Caco-2 (cell line): Measurements from ENCODE around the gene APOC4. TPM values are rescaled to one million over a fixed set of nuclear protein-coding genes. Genes with fewer than 3 reads are reported as not detected.

ENCODE experiments used
- BruUV-seq: library from RNA; stranded (reverse); fragments of 400-500 nt; replicated peaks from 2 replicates; lab custom pipeline; 2021; lab: Mats Ljungman, UMichigan
- CTCF ChIA-PET: fragments of 300-600 bp; sonication (Branson Sonifier 250); formaldehyde crosslinking; loops from one replicate; lab custom pipeline; 2022; ENCODE audit warnings: antibody characterized with exemption; lab: Charles Lee
- POLR2A ChIA-PET: fragments of 300-600 bp; sonication (Branson Sonifier 250); formaldehyde crosslinking; loops from one replicate; lab custom pipeline; 2022; ENCODE audit warnings: antibody characterized with exemption; lab: Charles Lee
- DNase-seq, 2 experiments: peaks; one replicate each; pipeline versions ENCODE4 v3.0.0 to v3.0.0-alpha.2; 2020 to 2022
- H3K27me3 ChIP-seq: replicated peaks from 2 replicates; pipeline ENCODE4 v1.6.0; 2011; ENCODE audit warnings: low read length; ENCODE audit not compliant: control insufficient read depth, insufficient read depth
- H3K36me3 ChIP-seq: 2 replicates; pipeline ENCODE4 v1.5.1; 2011; ENCODE audit warnings: low read length; ENCODE audit not compliant: control insufficient read depth, insufficient read depth
- H3K4me1 ChIP-seq: fragments of 250-450 bp; sonication (Bioruptor Pico); 2 replicates; pipeline ENCODE4 v1.5.1; 2020; ENCODE audit warnings: mild to moderate bottlenecking
- H3K4me3 ChIP-seq: 2 replicates; pipeline ENCODE4 v1.5.1; 2011; ENCODE audit warnings: low read depth, mild to moderate bottlenecking, control low read depth, low read length
- H3K9me3 ChIP-seq: fragments of 250-450 bp; sonication (Bioruptor Pico); 2 replicates; pipeline ENCODE4 v1.5.1; 2020; ENCODE audit warnings: mild to moderate bottlenecking, moderate library complexity
- H3K27ac Mint-ChIP-seq: one replicate; pipeline ENCODE4 v1.8.0; 2022; ENCODE audit warnings: mixed read lengths; ENCODE audit not compliant: unreplicated experiment
- H3K27me3 Mint-ChIP-seq: one replicate; pipeline ENCODE4 v1.8.0; 2022; ENCODE audit warnings: mixed read lengths; ENCODE audit not compliant: insufficient read depth, unreplicated experiment
- H3K36me3 Mint-ChIP-seq: one replicate; pipeline ENCODE4 v1.8.0; 2022; ENCODE audit warnings: mild to moderate bottlenecking, mixed read lengths; ENCODE audit not compliant: insufficient read depth, unreplicated experiment
- H3K4me1 Mint-ChIP-seq: one replicate; pipeline ENCODE4 v1.8.0; 2022; ENCODE audit warnings: low read depth, mixed read lengths; ENCODE audit not compliant: unreplicated experiment
- H3K4me3 Mint-ChIP-seq: one replicate; pipeline ENCODE4 v1.8.0; 2022; ENCODE audit warnings: mild to moderate bottlenecking, moderate library complexity, mixed read lengths; ENCODE audit not compliant: unreplicated experiment
- H3K9me3 Mint-ChIP-seq: one replicate; pipeline ENCODE4 v1.8.0; 2022; ENCODE audit warnings: mixed read lengths; ENCODE audit not compliant: unreplicated experiment
- CTCF ChIP-seq, 2 experiments: fragments of 200-600 bp in 1 of 2; IDR thresholded peaks; 1 replicate in 1 of 2; 2 replicates in 1 of 2; pipeline versions ENCODE4 v1.5.1 to v1.8.0; 2011 to 2022; ENCODE audit warnings: antibody characterized with exemption in 1 of 2, control low read depth in 1 of 2, inconsistent platforms in 1 of 2, low read depth in 1 of 2, low read length in 1 of 2, mild to moderate bottlenecking in 1 of 2, moderate library complexity in 1 of 2; ENCODE audit not compliant: insufficient read depth in 1 of 2, severe bottlenecking in 1 of 2, unreplicated experiment in 1 of 2
- intact Hi-C: fragments of 100-400 bp; cut with micrococcal nuclease; formaldehyde crosslinking; loops from one replicate; pipeline ENCODE4 v1.10.0; 2022; ENCODE audit not compliant: unreplicated experiment
- total RNA-seq: library from RNA; stranded (reverse); gene quantifications from 2 replicates; pipeline ENCODE4 v1.2.3, GENCODE V29; 2022

The APOC4 gene
- total RNA-seq, 1 experiment from 2014 or later: not detected

GRCh38 chr19:44927746-44928145 is 14.3 kb upstream of the APOC4 start:
- H3K4me3 ChIP-seq: no peak overlapping the region
- H3K4me1 ChIP-seq: peaks cover 10% of the 10 kb centered on the region
- no peak overlapping the region for H3K4me3 Mint-ChIP-seq
- H3K9me3 Mint-ChIP-seq: no peaks in the 10 kb centered on the region
- H3K4me1 Mint-ChIP-seq: peaks cover 15% of the 10 kb centered on the region
- DNase-seq: no peak
- H3K9me3 ChIP-seq: no peaks in the 10 kb centered on the region
- no peak overlapping the region for H3K27ac Mint-ChIP-seq
- no peak for TF ChIP-seq CTCF (IDR thresholded peaks at IDR 0.05; ENCODE audit: insufficient read depth in 1 of 2, low read depth in 1 of 2, low read length in 1 of 2, severe bottlenecking in 1 of 2, unreplicated experiment in 1 of 2)
- TSS peak; percentile 30 for BruUV-seq
- H3K36me3 Mint-ChIP-seq: peaks cover 12% of the 10 kb centered on the region
- H3K27me3 Mint-ChIP-seq: no peaks in the 10 kb centered on the region
- CTCF ChIA-PET: no interaction called here
- intact Hi-C loops: no loop called here
- H3K36me3 ChIP-seq: peaks cover 1% of the 10 kb centered on the region; the same call in 1 of the 2 replicates
- H3K27me3 ChIP-seq: no peaks in the 10 kb centered on the region
- POLR2A ChIA-PET: no interaction called here

- BruUV-seq: no TSS peak
- no peak overlapping the region for H3K4me3 ChIP-seq
- no peak overlapping the region for H3K27ac Mint-ChIP-seq
- intact Hi-C loops: no loop called here
- H3K4me3 Mint-ChIP-seq: no peak overlapping the region
- peaks cover 7% of the 10 kb centered on the region for H3K4me1 Mint-ChIP-seq
- no peaks in the 10 kb centered on the region for H3K27me3 Mint-ChIP-seq
- POLR2A ChIA-PET: no interaction called here
- H3K4me1 ChIP-seq: no peaks in the 10 kb centered on the region; the same call in 1 of the 2 replicates
- no peak for DNase-seq
- H3K36me3 ChIP-seq: peaks cover 1% of the 10 kb centered on the region; the same call in 1 of the 2 replicates
- H3K36me3 Mint-ChIP-seq: peaks cover 7% of the 10 kb centered on the region
- H3K27me3 ChIP-seq: no peaks in the 10 kb centered on the region
- CTCF ChIA-PET: no interaction called here
- H3K9me3 ChIP-seq: no peaks in the 10 kb centered on the region
- no peaks in the 10 kb centered on the region for H3K9me3 Mint-ChIP-seq
- no peak for TF ChIP-seq CTCF (IDR thresholded peaks at IDR 0.05; ENCODE audit: insufficient read depth in 1 of 2, low read depth in 1 of 2, low read length in 1 of 2, severe bottlenecking in 1 of 2, unreplicated experiment in 1 of 2)
These were observed 11.9 kb upstream of the APOC4 start for GRCh38 chr19:44930088-44930487.

- no peak overlapping the region for H3K4me3 Mint-ChIP-seq
- intact Hi-C loops: no loop called here
- POLR2A ChIA-PET: no interaction called here
- H3K4me3 ChIP-seq: no peak overlapping the region
- H3K27me3 ChIP-seq: no peaks in the 10 kb centered on the region
- H3K9me3 Mint-ChIP-seq: no peaks in the 10 kb centered on the region
- H3K27ac Mint-ChIP-seq: no peak overlapping the region
- DNase-seq: no peak
- TF ChIP-seq CTCF (IDR thresholded peaks at IDR 0.05; ENCODE audit: insufficient read depth in 1 of 2, low read depth in 1 of 2, low read length in 1 of 2, severe bottlenecking in 1 of 2, unreplicated experiment in 1 of 2): no peak
- H3K27me3 Mint-ChIP-seq: no peaks in the 10 kb centered on the region
- H3K36me3 Mint-ChIP-seq: peaks cover 12% of the 10 kb centered on the region
- BruUV-seq: no TSS peak
- peaks cover 9% of the 10 kb centered on the region for H3K4me1 Mint-ChIP-seq
- no peaks in the 10 kb centered on the region for H3K9me3 ChIP-seq
- CTCF ChIA-PET: no interaction called here
- H3K36me3 ChIP-seq: peaks cover 1% of the 10 kb centered on the region; the same call in 1 of the 2 replicates
- H3K4me1 ChIP-seq: peaks cover 7% of the 10 kb centered on the region; the same call in 1 of the 2 replicates
These were observed 10.5 kb upstream of the APOC4 start for GRCh38 chr19:44931541-44931940.
